SK-N-SH (cell line): Measurements from ENCODE around the gene ZNF469. TPM values are rescaled to one million over a fixed set of nuclear protein-coding genes. Genes with fewer than 3 reads are reported as not detected.

Source experiments
- CTCF ChIA-PET: fragments of 300-600, 350-600 bp; formaldehyde crosslinking; extraction: SDS; loops from one replicate; lab custom pipeline; 2021; lab: Yijun Ruan, JAX
- POLR2A ChIA-PET: fragments of 350-600 bp; sonication (Branson Sonifier 250); formaldehyde crosslinking; extraction: SDS; loops from one replicate; lab custom pipeline; 2020; ENCODE audit warnings: antibody characterized with exemption, inconsistent platforms; lab: Yijun Ruan, JAX
- DNase-seq: peaks from one replicate; pipeline ENCODE4 v3.0.0; 2012
- H2AFZ ChIP-seq: fragments of 200-600 bp; sonication (generic); 2 replicates; pipeline ENCODE4 v1.8.1; 2016; ENCODE audit warnings: antibody characterized with exemption, mild to moderate bottlenecking, low read depth
- H3F3A ChIP-seq: fragments of 200-600 bp; sonication (generic); replicated peaks from 2 replicates; pipeline ENCODE3; 2016; ENCODE audit warnings: antibody characterized with exemption, mild to moderate bottlenecking; ENCODE audit not compliant: insufficient read depth
- H3K27ac ChIP-seq, 2 experiments: fragments of 200-500 bp in 1 of 2; fragments of 200-600 bp in 1 of 2; sonication (Bioruptor generic) in 1 of 2; sonication (generic), shearing (Covaris generic) in 1 of 2; 2 replicates each; pipeline versions ENCODE4 v1.5.1 to v1.6.1; 2014 to 2016; ENCODE audit warnings: low read depth in 2 of 2, inconsistent platforms in 1 of 2, low read length in 1 of 2, mild to moderate bottlenecking in 1 of 2, mixed read lengths in 1 of 2
- H3K27me3 ChIP-seq: fragments of 200-600 bp; sonication (generic), shearing (Covaris generic); 2 replicates; pipeline ENCODE4 v1.6.1; 2016; ENCODE audit warnings: mixed run types; ENCODE audit not compliant: insufficient read depth
- H3K36me3 ChIP-seq, 2 experiments: fragments of 200-500 bp in 1 of 2; fragments of 200-600 bp in 1 of 2; sonication (Bioruptor generic) in 1 of 2; sonication (generic) in 1 of 2; replicated peaks in 1 of 2; 2 replicates each; pipeline versions ENCODE3 to v1.5.1; 2014 to 2016; ENCODE audit warnings: low read length in 1 of 2, mild to moderate bottlenecking in 1 of 2; ENCODE audit not compliant: insufficient read depth in 2 of 2, control insufficient read depth in 1 of 2
- H3K4me1 ChIP-seq, 2 experiments: fragments of 200-500 bp in 1 of 2; fragments of 200-600 bp in 1 of 2; sonication (Bioruptor generic) in 1 of 2; sonication (generic), shearing (Covaris generic) in 1 of 2; 2 replicates each; pipeline versions ENCODE4 v1.5.1 to v1.6.1; 2014 to 2016; ENCODE audit warnings: low read depth in 1 of 2, low read length in 1 of 2, mixed run types in 1 of 2; ENCODE audit not compliant: insufficient read depth in 2 of 2, control insufficient read depth in 1 of 2
- H3K4me2 ChIP-seq: fragments of 200-600 bp; sonication (generic), shearing (Covaris generic); 2 replicates; pipeline ENCODE4 v1.6.1; 2017; ENCODE audit warnings: mixed run types
- H3K4me3 ChIP-seq, 2 experiments: fragments of 200-500 bp in 1 of 2; fragments of 200-600 bp in 1 of 2; sonication (Bioruptor generic) in 1 of 2; sonication (generic), shearing (Covaris generic) in 1 of 2; 2 replicates each; pipeline versions ENCODE4 v1.5.1 to v1.8.1; 2014 to 2016; ENCODE audit warnings: low read depth in 2 of 2, inconsistent platforms in 1 of 2, low read length in 1 of 2, mild to moderate bottlenecking in 1 of 2, mixed read lengths in 1 of 2, moderate library complexity in 1 of 2
- H3K79me2 ChIP-seq: fragments of 200-600 bp; sonication (generic); 2 replicates; pipeline ENCODE4 v1.8.1; 2017; ENCODE audit warnings: mild to moderate bottlenecking; ENCODE audit not compliant: insufficient read depth
- H3K9ac ChIP-seq: fragments of 200-600 bp; sonication (generic); 2 replicates; pipeline ENCODE4 v1.6.1; 2017; ENCODE audit warnings: mixed run types
- H3K9me2 ChIP-seq: fragments of 200-600 bp; sonication (generic); 2 replicates; pipeline ENCODE4 v1.6.1; 2017; ENCODE audit warnings: mixed run types
- H3K9me3 ChIP-seq: fragments of 200-600 bp; sonication (generic); 2 replicates; pipeline ENCODE4 v1.6.1; 2017; ENCODE audit warnings: mixed run types, mild to moderate bottlenecking, moderate library complexity
- H4K20me1 ChIP-seq: fragments of 200-600 bp; sonication (generic); 2 replicates; pipeline ENCODE4 v1.6.1; 2017; ENCODE audit warnings: mild to moderate bottlenecking, mixed run types; ENCODE audit not compliant: insufficient read depth
- CTCF ChIP-seq: fragments of 200-600 bp; sonication (generic); IDR thresholded peaks from 2 replicates; pipeline ENCODE4 v1.6.1; 2017; ENCODE audit warnings: antibody characterized with exemption, mild to moderate bottlenecking, moderate library complexity
- GABPA ChIP-seq: IDR thresholded peaks from 2 replicates; pipeline ENCODE4 v1.4.0; 2012; ENCODE audit warnings: low read depth, mild to moderate bottlenecking
- MEF2A ChIP-seq: IDR thresholded peaks from 2 replicates; pipeline ENCODE4 v1.4.0; 2012; ENCODE audit warnings: low read depth, borderline replicate concordance
- POLR2AphosphoS5 ChIP-seq: IDR thresholded peaks from 2 replicates; pipeline ENCODE4 v1.6.1; 2012; ENCODE audit warnings: low read depth, low read length
- REST ChIP-seq: IDR thresholded peaks from 2 replicates; pipeline ENCODE4 v1.6.1; 2012; ENCODE audit warnings: mild to moderate bottlenecking, low read depth, low read length, moderate library complexity
- TCF12 ChIP-seq: IDR thresholded peaks from 2 replicates; pipeline ENCODE4 v1.4.0; 2012
- YY1 ChIP-seq: IDR thresholded peaks from 2 replicates; pipeline ENCODE4 v1.4.0; 2012; ENCODE audit warnings: low read depth, mild to moderate bottlenecking
- WGBS: methylation state at CpG from one replicate; pipeline ENCODE4 v1.1.6; 2017; ENCODE audit warnings: low lambda C conversion rate; 5-methylcytosine and 5-hydroxymethylcytosine counted together
- polyA plus RNA-seq, 3 experiments: library from polyadenylated mRNA; depleted of rRNA; stranded (reverse); fragments of >200 nt; gene quantifications; 2 replicates each; pipeline ENCODE4 v1.2.3, GENCODE V29; 2012

Gene ZNF469
- 0.24 and 0.56 TPM in 2 replicates for polyA plus RNA-seq (2012; rRNA removed)
- polyA plus RNA-seq (2012; cell fraction: cytosol; rRNA removed) = 0.19 and 0.34 TPM in 2 replicates
- 1.3 and 1.7 TPM in 2 replicates for polyA plus RNA-seq (2012; cell fraction: nucleus; rRNA removed)

- Histone ChIP-seq H3K9me2 (no peaks in the 10 kb centered on the region), H2AFZ (peak within 1 kb of the TSS; percentile 42; the same call in 1 of the 2 replicates), H3K4me1 (peaks cover 0 to 18% of the 10 kb centered on the region in 2 experiments; a peak in 1 of 4 replicates), H3K27me3 (no peaks in the 10 kb centered on the region), H3K4me3 (peak within 1 kb of the TSS; percentile 52 to 71), H3K79me2 (peaks cover 38% of the 10 kb centered on the region), H3F3A (no peaks in the 10 kb centered on the region), H3K27ac (peak within 1 kb of the TSS in 1 of 2 experiments; percentile 47; a peak in 1 of 4 replicates), H3K9ac (peak within 1 kb of the TSS; percentile 71; the same call in 1 of the 2 replicates)
- POLR2A ChIA-PET = interaction anchor here (1.1 kb wide), 1 partner anchor 432 kb away, joined by 3 read pairs; the partner anchor contains the start of gene BANP
- no peak for TF ChIP-seq YY1
- no peak for TF ChIP-seq TCF12
- no peak for TF ChIP-seq MEF2A
- TF ChIP-seq CTCF = no peak
- TF ChIP-seq POLR2AphosphoS5 = no peak
- no peak for TF ChIP-seq GABPA
- no peak for TF ChIP-seq REST
- TF ChIP-seq, all 33 proteins: peak for 0
- peak; percentile 89 for DNase-seq
- CTCF ChIA-PET = interaction anchor here (0.6 to 2.4 kb wide), 11 partner anchors 8 to 187 kb away, joined by 3 to 8 read pairs (median 4); no protein-coding TSS in a partner anchor
- 70% methylated on average over 11 of the region's 87 CpGs for WGBS
- no peaks in the 10 kb centered on the region for H3K9me3 ChIP-seq
- no peaks in the 10 kb centered on the region for H4K20me1 ChIP-seq
- H3K4me2 ChIP-seq = peak within 1 kb of the TSS; percentile 82
- peaks cover 0 to 3% of the 10 kb centered on the region in 2 experiments for H3K36me3 ChIP-seq
These were observed at the start of gene ZNF469 for GRCh38 chr16:88382491-88383400. TSS of gene ZNF469 (plus strand) at chr16:88382959. CDS start at chr16:88427471, 44,512 bp downstream.
